K562 treated with DMSO at 1 percent for 48 hours (cell line): ENCODE measurements around the gene PPBP. TPM values are rescaled to one million over a fixed set of nuclear protein-coding genes. Genes with fewer than 3 reads are reported as not detected.

Experiments used
- total RNA-seq: library from RNA; unstranded; fragments of 300-600 nt; gene quantifications from 2 replicates; pipeline ENCODE4 v1.2.3, GENCODE V29; 2022; ENCODE audit warnings: low replicate concordance; ENCODE audit errors: extremely low read depth

PPBP gene
- not detected in 2 replicates for total RNA-seq

GRCh38 chr4:73988061-73988460, at the start of gene PPBP:
TSS of gene PPBP (minus strand) at chr4:73988190. CDS start at chr4:73988103, 87 bp downstream.

DNA sequence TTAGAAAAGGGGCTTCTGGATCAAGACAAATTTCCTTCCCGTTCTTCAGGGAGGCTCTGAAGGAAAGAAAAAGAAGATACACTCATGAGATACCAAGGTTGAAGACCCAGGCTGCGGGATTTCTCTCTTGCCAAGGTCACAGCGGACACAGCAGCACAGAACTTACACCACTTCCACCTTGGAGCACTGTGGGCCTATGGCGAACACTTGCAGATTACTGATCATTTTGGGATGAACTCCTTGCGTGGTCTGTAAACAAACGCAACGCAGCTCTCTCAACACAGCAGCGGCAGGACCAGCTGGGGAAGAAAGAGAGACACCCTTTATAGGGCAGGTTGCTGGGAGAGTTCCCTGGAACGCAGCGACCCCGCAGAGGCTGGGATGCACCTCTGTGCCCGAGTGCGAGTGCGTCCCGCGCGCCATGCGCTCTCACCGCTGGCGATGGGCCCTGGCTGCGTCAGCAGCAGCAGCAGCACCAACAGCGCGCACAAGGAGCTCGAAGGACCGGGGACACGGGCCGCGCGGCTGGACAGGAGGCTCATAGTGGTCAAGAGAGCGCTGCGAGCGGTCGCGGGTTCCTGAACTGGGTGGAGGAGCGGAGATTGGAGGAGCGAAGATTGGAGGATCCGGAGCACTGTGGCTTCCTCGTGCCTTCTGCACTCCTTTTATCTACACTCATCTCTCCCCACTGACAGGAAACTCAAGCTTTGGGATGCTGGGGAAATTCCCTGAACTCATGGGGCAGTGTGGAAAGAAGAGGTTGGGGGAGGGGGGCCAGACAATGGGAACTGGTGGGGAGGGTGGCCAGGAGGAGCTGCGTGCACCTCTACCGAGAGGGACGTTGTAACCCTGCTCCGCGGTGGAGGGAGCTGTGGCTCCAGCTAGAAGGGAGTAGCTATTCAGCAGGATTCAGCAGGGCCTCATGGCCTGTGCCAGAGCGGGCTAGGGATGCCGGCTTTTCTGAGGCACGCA, 10.3 kb upstream of the PPBP start, which contains the start of gene CXCL5:
Gene CXCL5, minus strand, starts transcription at position 638 of the 972 bp plus-strand sequence. Its CDS starts 96 bp downstream, at position 542.

Other genes starting within 250 kb of the PPBP start
- not detected in 2 replicates for gene CXCL8, start 247.6 kb downstream of the PPBP start, total RNA-seq
- not detected in 2 replicates for gene CXCL6, start 151.5 kb downstream of the PPBP start, total RNA-seq
- gene PF4V1, start 134.9 kb downstream of the PPBP start, total RNA-seq = not detected in 2 replicates
- gene CXCL1, start 118.8 kb downstream of the PPBP start, total RNA-seq = not detected in 2 replicates
- not detected in 2 replicates for gene PF4, start 6.2 kb downstream of the PPBP start, total RNA-seq
- not detected in 2 replicates for gene CXCL5, start 10.5 kb upstream of the PPBP start, total RNA-seq
- not detected in 2 replicates for gene CXCL3, start 50.5 kb upstream of the PPBP start, total RNA-seq
- not detected in 2 replicates for gene CXCL2, start 111.0 kb upstream of the PPBP start, total RNA-seq
- gene MTHFD2L, start 169.9 kb upstream of the PPBP start, total RNA-seq = not detected in 2 replicates